WTC11 (cell line): ENCODE data around the gene NHSL1.

ENCODE experiments used
- ATF3 ChIP-seq: sonication (generic); formaldehyde crosslinking; conservative IDR thresholded peaks from 2 replicates; pipeline ENCODE4 v1.8.1; 2022; ENCODE audit warnings: mild to moderate bottlenecking, missing genetic modification reagents
- CTCF ChIP-seq: fragments of 200-600 bp; IDR thresholded peaks from 2 replicates; pipeline ENCODE4 v1.8.0; 2022; ENCODE audit warnings: antibody characterized with exemption
- E2F1 ChIP-seq: sonication (generic); formaldehyde crosslinking; IDR thresholded peaks from 2 replicates; pipeline ENCODE4 v1.8.0; 2022; ENCODE audit warnings: mild to moderate bottlenecking, missing genetic modification reagents
- ESRRA ChIP-seq: sonication (generic); formaldehyde crosslinking; IDR thresholded peaks from 2 replicates; pipeline ENCODE4 v1.8.1; 2022; ENCODE audit warnings: mild to moderate bottlenecking, missing genetic modification reagents, borderline replicate concordance
- IRF1 ChIP-seq: sonication (generic); formaldehyde crosslinking; IDR thresholded peaks from 2 replicates; pipeline ENCODE4 v1.8.0; 2023; ENCODE audit warnings: missing genetic modification reagents
- MAX ChIP-seq: sonication (generic); formaldehyde crosslinking; IDR thresholded peaks from 2 replicates; pipeline ENCODE4 v1.8.0; 2022; ENCODE audit warnings: mild to moderate bottlenecking, missing genetic modification reagents
- MYBL2 ChIP-seq: sonication (generic); formaldehyde crosslinking; IDR thresholded peaks from 2 replicates; pipeline ENCODE4 v1.8.1; 2023; ENCODE audit warnings: mild to moderate bottlenecking, moderate library complexity, missing genetic modification reagents
- NR1H2 ChIP-seq: sonication (generic); formaldehyde crosslinking; IDR thresholded peaks from 2 replicates; pipeline ENCODE4 v1.9.0; 2021; ENCODE audit warnings: mild to moderate bottlenecking, moderate library complexity, missing genetic modification reagents
- NR2C2 ChIP-seq: sonication (generic); formaldehyde crosslinking; IDR thresholded peaks from 2 replicates; pipeline ENCODE4 v1.8.0; 2022; ENCODE audit warnings: mild to moderate bottlenecking, missing genetic modification reagents
- STAT6 ChIP-seq: sonication (generic); formaldehyde crosslinking; conservative IDR thresholded peaks from 2 replicates; pipeline ENCODE4 v1.8.1; 2023; ENCODE audit warnings: mild to moderate bottlenecking, low read depth, missing genetic modification reagents, moderate library complexity
- TCF7 ChIP-seq: sonication (generic); formaldehyde crosslinking; IDR thresholded peaks from 2 replicates; pipeline ENCODE4 v1.8.0; 2022; ENCODE audit warnings: mild to moderate bottlenecking, low read depth, missing genetic modification reagents, moderate library complexity
- TEAD4 ChIP-seq: sonication (generic); formaldehyde crosslinking; IDR thresholded peaks from 2 replicates; pipeline ENCODE4 v1.8.0; 2022; ENCODE audit warnings: mild to moderate bottlenecking, missing genetic modification reagents
- USF1 ChIP-seq: sonication (generic); formaldehyde crosslinking; IDR thresholded peaks from 2 replicates; pipeline ENCODE4 v1.8.0; 2022; ENCODE audit warnings: mild to moderate bottlenecking, missing genetic modification reagents

- TF ChIP-seq TCF7 (CRISPR knock-in tag) (no peak), CTCF (no peak), E2F1 (CRISPR knock-in tag) (no peak), STAT6 (CRISPR knock-in tag) (no peak), NR2C2 (CRISPR knock-in tag) (no peak), TEAD4 (CRISPR knock-in tag) (no peak), MYBL2 (CRISPR knock-in tag) (no peak), NR1H2 (CRISPR knock-in tag) (no peak), ATF3 (CRISPR knock-in tag) (no peak), USF1 (CRISPR knock-in tag) (no peak), ESRRA (CRISPR knock-in tag) (no peak), MAX (CRISPR knock-in tag) (no peak), IRF1 (CRISPR knock-in tag) (no peak)
Observed at GRCh38 chr6:138493413-138493812, 5.9 kb downstream of the NHSL1 start.
